TTC549 (cell line): ENCODE results near the gene AKNA.
"Not testable (repeated sequence)": the region's sequence is repeated elsewhere in the genome, so short reads cannot be mapped to it uniquely, and the experiment has no call there.

Experiments used
- FAIRE-seq: peaks from 2 replicates; lab custom pipeline; 2012; peaks lifted over from hg19 to GRCh38; lab: Jason Lieb, UNC

AKNA gene

DNA sequence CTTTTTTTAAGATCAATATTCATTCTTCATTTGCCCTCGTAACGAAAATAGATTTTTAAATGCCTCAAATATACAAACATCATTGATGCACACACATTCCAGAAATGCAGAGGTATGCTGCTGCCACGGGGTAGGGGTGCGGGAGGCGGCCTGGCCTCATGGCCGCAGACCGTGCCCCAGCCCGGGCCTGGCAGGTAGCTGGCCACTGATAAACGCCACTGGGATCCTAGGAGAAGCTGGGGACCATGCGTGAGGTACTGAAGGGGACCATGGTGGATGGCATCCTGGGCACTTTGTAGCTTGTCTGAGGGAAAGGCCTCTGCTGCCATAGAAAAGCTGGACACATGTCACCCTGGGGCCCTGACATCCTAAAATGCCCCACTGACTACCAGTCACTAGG, 51.6 kb downstream of the AKNA start:
- FAIRE-seq: no peak

DNA sequence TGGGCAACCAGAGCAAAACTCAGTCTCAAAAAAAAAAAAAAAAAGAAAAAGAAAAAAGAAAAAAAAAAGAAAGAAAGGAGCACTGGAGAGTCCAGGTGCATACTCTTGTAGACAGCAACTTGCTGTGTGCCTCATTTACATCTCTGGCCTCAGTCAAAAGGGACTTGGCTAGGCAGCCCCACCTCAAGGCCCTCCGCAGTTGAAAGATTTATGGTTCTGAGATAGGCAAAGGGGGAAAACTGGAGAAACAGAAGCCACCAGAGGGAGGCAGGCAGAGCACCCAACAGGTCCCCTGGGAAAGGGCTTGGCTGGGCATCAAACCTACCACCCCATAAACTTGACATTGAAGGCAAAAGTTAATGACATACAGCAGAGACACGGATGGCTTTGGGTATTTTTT, 52.0 kb downstream of the AKNA start:
- FAIRE-seq: no peak

DNA sequence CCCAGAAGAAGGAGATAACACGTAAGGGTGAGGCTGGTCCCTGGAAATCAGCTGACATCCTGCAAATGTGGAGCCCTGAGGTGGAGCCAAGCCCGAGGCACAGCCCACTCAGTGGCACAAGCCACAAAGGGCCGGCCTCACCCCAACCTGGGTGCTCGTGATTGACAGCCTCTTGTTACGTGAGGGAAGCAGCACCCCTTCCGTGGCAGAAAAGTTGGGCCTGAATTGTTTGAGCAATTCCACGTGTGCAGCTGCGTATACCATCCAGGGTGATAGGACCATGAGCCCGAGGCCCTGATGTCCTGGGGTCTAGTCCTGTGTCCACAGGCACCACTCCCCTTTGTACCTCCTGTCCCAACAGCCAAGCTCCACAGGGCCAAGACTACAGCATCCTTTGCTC, 53.3 kb downstream of the AKNA start:
- FAIRE-seq: no peak

- FAIRE-seq: not testable (repeated sequence)
Measured at GRCh38 chr9:114333718-114334117, 54.1 kb downstream of the AKNA start.

DNA sequence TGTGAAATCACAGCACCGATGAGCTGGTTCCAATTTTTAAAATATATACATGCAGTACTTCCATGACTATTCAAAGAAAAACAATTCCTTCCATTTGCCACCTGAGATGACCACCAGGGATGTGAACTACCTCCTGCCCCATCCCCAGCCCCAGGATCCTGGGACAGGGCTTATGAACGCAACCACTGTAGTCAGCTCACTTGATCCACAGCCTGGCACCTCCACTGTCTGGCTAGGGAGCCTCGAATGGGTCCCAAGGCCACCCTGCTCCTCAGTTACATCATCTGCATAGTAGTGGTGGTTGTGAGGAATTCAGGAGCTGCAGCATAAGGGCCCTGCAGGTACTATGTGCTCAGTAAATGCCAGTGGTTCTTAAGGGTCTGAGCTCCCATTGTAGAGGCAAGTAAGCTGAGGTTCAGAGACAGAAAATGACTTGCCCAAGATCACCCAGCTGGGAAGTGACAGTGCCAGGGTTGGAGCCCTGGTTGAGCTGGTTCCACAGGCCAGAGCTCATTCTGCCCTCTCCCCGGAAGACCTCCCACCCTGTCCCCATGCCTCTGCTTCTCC, 55.2 kb downstream of the AKNA start:
- FAIRE-seq: not testable (repeated sequence)

- FAIRE-seq: not testable (repeated sequence)
Measured at GRCh38 chr9:114331229-114332195, 56.3 kb downstream of the AKNA start.

- FAIRE-seq: no peak
Measured at GRCh38 chr9:114330636-114331035, 57.1 kb downstream of the AKNA start.

DNA sequence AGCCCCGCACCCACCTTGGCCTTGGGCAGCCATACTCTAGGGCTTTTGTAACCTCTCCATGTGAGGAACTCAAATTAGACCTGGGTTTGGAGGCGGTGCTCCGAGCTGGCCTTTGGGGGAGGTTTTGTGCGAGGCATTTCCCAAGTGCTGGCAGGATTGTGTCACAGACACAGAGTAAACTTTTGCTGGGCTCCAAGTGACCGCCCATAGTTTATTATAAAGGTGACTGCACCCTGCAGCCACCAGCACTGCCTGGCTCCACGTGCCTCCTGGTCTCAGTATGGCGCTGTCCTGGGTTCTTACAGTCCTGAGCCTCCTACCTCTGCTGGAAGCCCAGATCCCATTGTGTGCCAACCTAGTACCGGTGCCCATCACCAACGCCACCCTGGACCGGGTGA, 58.2 kb downstream of the AKNA start, which contains the start of gene ORM2:
TSS of gene ORM2 (plus strand) at position 245 of the 398 bp plus-strand sequence. CDS start at position 281, 36 bp downstream.
- not testable (repeated sequence) for FAIRE-seq

DNA sequence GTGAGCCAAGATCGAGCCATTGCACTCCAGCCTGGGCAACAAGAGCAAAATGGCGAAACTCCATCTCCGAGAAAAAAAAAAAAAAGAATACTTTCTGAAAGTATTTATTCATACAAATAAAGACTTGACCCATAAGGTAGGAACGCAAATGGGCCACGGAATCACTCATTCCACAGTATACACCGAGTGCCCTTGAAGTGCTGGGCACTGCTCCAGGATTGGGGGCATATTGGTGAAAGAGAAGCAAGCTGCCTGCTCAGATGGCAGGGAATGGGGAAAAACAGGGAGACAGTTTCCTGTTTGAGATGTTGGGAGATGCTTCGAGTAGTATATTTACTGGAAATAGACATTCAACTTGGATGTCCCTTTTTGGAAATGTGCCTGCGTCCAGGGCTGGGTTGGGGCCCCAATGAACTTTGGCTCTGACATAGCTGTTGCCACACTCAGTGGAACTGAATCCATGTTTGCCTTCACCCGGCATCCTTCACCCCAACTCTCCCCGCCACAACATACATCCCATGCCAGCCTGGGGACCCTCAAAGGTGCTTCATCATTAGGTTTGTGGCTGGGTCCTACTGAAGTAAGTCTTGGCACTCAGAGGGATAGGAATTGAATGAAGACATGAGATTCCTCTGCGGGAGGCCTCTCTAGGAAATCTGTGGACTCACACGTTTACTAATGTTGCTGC, 58.7 kb downstream of the AKNA start:
- not testable (repeated sequence) for FAIRE-seq

DNA sequence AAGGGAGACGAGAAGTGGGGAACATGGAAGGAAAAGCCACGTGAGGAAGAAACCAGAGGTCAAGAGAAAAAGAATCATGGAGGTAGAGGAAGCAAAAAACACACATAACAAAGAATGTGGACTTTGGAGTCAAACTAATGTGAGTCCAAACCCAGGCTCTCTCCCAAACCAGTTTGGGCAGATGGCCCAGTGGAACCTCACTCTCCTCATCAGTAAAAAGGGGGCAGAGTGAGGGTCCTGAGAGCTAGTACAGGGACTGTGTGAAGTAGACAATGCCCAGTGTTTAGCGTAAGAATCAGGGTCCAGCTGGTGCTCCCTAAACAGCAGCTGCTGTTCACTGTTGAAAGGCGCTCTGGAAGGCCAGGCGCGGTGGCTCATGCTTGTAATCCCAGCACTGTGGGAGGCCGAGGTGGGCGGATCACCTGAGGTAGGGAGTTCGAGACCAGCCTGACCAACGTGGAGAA, 59.4 kb downstream of the AKNA start:
- FAIRE-seq: not testable (repeated sequence)

- FAIRE-seq: no peak
Measured at GRCh38 chr9:114327749-114328148, 60.0 kb downstream of the AKNA start.

DNA sequence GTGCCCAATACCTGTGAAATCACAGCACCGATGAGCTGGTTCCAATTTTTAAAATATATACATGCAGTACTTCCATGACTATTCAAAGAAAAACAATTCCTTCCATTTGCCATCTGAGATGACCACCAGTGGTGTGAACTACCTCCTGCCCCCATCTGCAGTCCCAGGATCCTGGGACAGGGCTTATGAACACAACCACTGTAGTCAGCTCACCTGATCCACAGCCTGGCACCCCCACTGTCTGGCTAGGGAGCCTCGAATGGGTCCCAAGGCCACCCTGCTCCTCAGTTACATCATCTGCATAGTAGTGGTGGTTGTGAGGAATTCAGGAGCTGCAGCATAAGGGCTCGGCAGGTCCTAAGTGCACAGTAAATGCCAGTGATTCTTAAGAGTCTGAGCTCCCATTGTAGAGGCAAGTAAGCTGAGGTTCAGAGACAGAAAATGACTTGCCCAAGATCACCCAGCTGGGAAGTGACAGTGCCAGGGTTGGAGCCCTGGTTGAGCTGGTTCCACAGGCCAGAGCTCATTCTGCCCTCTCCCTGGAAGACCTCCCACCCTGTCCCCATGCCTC, 62.0 kb downstream of the AKNA start:
- not testable (repeated sequence) for FAIRE-seq

DNA sequence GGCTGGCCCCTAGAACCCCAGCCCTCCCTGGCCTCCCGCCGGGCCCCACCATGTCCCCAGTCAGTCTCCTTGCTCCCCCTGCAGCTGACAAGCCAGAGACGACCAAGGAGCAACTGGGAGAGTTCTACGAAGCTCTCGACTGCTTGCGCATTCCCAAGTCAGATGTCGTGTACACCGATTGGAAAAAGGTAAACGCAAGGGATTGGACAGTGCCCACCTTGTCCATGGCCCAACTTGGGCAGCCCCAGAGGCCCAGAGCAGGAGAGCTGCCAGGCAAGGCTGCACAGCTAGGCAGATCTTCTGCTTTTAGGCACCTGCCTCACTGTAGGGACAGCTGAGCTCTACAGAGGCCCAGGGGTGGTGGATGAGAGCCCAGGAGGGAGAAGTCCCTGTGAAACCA, 62.8 kb downstream of the AKNA start:
- not testable (repeated sequence) for FAIRE-seq

- FAIRE-seq: no peak
Measured at GRCh38 chr9:114324492-114324891, 63.3 kb downstream of the AKNA start.

DNA sequence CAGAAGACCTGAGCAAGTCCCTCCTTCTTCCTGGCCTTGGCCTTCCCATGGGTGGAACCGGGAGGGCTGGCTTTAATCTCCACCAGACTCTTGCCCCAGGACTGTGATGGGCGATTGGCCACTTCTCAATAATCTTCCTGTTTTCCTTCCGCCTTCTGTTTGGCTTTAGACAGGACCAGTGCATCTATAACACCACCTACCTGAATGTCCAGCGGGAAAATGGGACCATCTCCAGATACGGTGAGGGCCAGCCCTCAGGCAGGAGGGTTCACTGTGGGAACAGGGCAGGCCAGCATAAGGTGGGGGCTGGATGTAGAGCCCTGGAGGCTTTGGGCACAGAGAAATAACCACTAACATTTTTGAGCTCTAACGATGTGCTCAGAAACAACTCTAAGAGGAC, 63.9 kb downstream of the AKNA start:
- FAIRE-seq: not testable (repeated sequence)

GRCh38 chr9:114322831-114323531, 64.8 kb downstream of the AKNA start, which contains the start of gene ORM1:
ORM1 (plus strand) TSS chr9:114323098; CDS start chr9:114323134, 36 bp downstream.
- FAIRE-seq: not testable (repeated sequence)

- not testable (repeated sequence) for FAIRE-seq
Measured at GRCh38 chr9:114322160-114322818, 65.5 kb downstream of the AKNA start.

DNA sequence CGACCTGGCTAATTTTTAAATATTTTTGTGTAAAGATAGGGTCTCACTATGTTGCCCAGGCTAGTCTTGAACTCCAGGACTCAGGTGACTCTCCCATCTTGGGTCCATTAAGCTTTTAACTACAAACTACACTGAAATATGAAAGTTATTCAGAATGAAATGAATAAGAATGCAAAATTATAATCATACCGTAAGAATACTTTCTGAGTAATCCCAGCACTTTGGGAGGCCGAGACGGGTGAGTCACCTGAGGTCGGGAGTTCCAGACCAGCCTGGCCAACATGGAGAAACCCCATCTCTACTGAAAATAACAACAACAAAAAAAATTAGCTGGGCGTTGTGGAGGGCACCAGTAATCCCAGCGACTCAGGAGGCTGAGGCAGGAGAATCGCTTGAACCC, 66.0 kb downstream of the AKNA start:
- FAIRE-seq: no peak

DNA sequence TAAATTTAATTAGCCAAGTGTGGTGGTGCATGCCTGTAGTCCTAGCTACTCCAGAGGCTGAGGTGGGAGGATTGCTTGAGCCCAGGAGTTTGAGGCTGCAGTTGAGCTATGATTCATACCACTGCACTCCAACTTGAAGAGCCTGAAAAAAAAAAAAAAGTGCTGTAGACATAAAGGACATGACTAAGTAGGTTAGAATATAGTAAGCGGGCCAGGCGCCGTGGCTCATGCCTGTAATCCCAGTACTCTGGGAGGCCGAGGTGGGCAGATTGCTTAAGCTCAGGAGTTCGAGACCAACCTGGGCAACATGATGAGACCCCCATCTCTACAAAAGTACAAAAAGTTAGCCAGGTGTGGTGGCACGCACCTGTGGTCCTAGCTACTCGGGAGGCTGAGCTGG, 67.1 kb downstream of the AKNA start:
- FAIRE-seq: not testable (repeated sequence)

GRCh38 chr9:114319147-114319546, 68.6 kb downstream of the AKNA start:
- no peak for FAIRE-seq

GRCh38 chr9:114318416-114318815, 69.4 kb downstream of the AKNA start:
- no peak for FAIRE-seq
